ENCODE measurements around the gene SCN2B. TPM values are rescaled to one million over a fixed set of nuclear protein-coding genes. Genes with fewer than 3 reads are reported as not detected.

SCN2B gene
- total RNA-seq, 1 experiment from 2014 or later: not detected

GRCh38 chr11:118135051-118135795 is 41.2 kb downstream of the SCN2B start:
- TF ChIP-seq EZH2 (IDR thresholded peaks at IDR 0.05; ENCODE audit: borderline replicate concordance, low read depth, low read length, poor library complexity, severe bottlenecking): no peak
- TF ChIP-seq CTCF (conservative IDR thresholded peaks at IDR 0.05; ENCODE audit: low read depth, low read length): no peak
- no peaks in the 10 kb centered on the region for H3K4me1 ChIP-seq (ENCODE audit: insufficient read depth, low read length, poor library complexity, severe bottlenecking)
- DNase-seq (ENCODE audit: low spot score): no peak
- intact Hi-C loops (cut with micrococcal nuclease; ENCODE audit: unreplicated experiment): no loop called here
- no peak overlapping the region for H3K27ac ChIP-seq (ENCODE audit: low read depth, low read length, poor library complexity, severe bottlenecking)
- ChIA-PET CTCF (no interaction called here), POLR2A (ENCODE audit: low non-redundant PET) (no interaction called here)
- H3K9me3 ChIP-seq (ENCODE audit: low read depth, low read length, poor library complexity, severe bottlenecking): no peaks in the 10 kb centered on the region
- H3K27me3 ChIP-seq (replicated peaks; ENCODE audit: insufficient read depth, low read depth, low read length, poor library complexity): no peaks in the 10 kb centered on the region
- no peak overlapping the region for H3K4me3 ChIP-seq (ENCODE audit: low read depth, low read length, poor library complexity, severe bottlenecking)
- no TSS peak for BruUV-seq (replicated peaks)
- no peaks in the 10 kb centered on the region for H3K36me3 ChIP-seq (ENCODE audit: insufficient read depth, low read length, poor library complexity, severe bottlenecking)

GRCh38 chr11:118133816-118134215 is 42.6 kb downstream of the SCN2B start:
- DNase-seq (ENCODE audit: low spot score): no peak
- POLR2A ChIA-PET (ENCODE audit: low non-redundant PET): no interaction called here
- Histone ChIP-seq H3K36me3 (ENCODE audit: insufficient read depth, low read length, poor library complexity, severe bottlenecking) (no peaks in the 10 kb centered on the region), H3K27me3 (replicated peaks; ENCODE audit: insufficient read depth, low read depth, low read length, poor library complexity) (no peaks in the 10 kb centered on the region), H3K4me1 (ENCODE audit: insufficient read depth, low read length, poor library complexity, severe bottlenecking) (no peaks in the 10 kb centered on the region), H3K27ac (ENCODE audit: low read depth, low read length, poor library complexity, severe bottlenecking) (no peak overlapping the region), H3K9me3 (ENCODE audit: low read depth, low read length, poor library complexity, severe bottlenecking) (no peaks in the 10 kb centered on the region), H3K4me3 (ENCODE audit: low read depth, low read length, poor library complexity, severe bottlenecking) (no peak overlapping the region)
- BruUV-seq (replicated peaks): no TSS peak
- intact Hi-C loops (cut with micrococcal nuclease; ENCODE audit: unreplicated experiment): no loop called here
- TF ChIP-seq EZH2 (IDR thresholded peaks at IDR 0.05; ENCODE audit: borderline replicate concordance, low read depth, low read length, poor library complexity, severe bottlenecking): no peak
- no peak for TF ChIP-seq CTCF (conservative IDR thresholded peaks at IDR 0.05; ENCODE audit: low read depth, low read length)
- CTCF ChIA-PET: no interaction called here

DNA sequence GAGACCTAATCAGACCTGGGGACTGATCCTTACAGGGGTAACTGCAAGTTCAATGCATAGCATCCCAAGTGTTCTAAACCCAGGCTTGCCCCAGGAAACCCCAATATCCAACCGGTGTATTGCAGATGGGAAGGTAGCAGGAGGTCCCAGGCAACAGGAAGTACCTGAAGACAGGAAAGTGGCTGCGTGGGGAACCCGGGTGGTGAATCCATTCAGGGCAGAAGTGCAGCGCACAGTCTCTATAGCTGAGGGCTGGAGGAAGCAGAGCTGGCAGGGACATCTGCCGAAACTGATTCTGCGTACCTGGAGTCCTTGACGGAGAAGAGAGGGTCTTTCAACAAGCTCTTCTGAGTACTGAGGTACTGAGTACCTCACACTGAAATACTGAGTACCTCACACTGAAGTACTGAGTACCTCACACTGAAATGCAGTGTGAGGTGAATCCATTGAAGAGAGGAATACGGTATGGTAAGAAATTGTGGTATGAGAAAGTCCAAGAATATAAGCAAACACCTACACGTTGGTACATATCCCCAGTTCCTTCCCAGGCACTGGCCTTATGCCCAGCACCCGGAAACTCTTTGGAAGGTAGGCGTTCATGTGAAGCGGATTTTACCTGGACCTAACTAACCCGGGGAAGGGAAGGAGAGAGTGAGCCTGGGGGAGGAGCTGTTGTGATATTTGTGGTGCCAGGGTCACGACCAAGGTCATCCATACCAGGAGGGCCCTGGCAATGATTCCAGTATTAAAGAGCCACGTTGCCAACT is 43.9 kb downstream of the SCN2B start:
- POLR2A ChIA-PET (ENCODE audit: low non-redundant PET): no interaction called here
- no TSS peak for BruUV-seq (replicated peaks)
- CTCF ChIA-PET: no interaction called here

More for the DNA sequence above, 43.9 kb downstream of the SCN2B start:
- H3K27ac ChIP-seq (ENCODE audit: low read depth, low read length, poor library complexity, severe bottlenecking): no peak overlapping the region
- no peaks in the 10 kb centered on the region for H3K4me1 ChIP-seq (ENCODE audit: insufficient read depth, low read length, poor library complexity, severe bottlenecking)
- no peak for DNase-seq (ENCODE audit: low spot score)
- intact Hi-C loops (cut with micrococcal nuclease; ENCODE audit: unreplicated experiment): no loop called here
- no peak overlapping the region for H3K4me3 ChIP-seq (ENCODE audit: low read depth, low read length, poor library complexity, severe bottlenecking)
- no peaks in the 10 kb centered on the region for H3K27me3 ChIP-seq (replicated peaks; ENCODE audit: insufficient read depth, low read depth, low read length, poor library complexity)
- no peaks in the 10 kb centered on the region for H3K9me3 ChIP-seq (ENCODE audit: low read depth, low read length, poor library complexity, severe bottlenecking)
- H3K36me3 ChIP-seq (ENCODE audit: insufficient read depth, low read length, poor library complexity, severe bottlenecking): no peaks in the 10 kb centered on the region
- no peak for TF ChIP-seq EZH2 (IDR thresholded peaks at IDR 0.05; ENCODE audit: borderline replicate concordance, low read depth, low read length, poor library complexity, severe bottlenecking)
- no peak for TF ChIP-seq CTCF (conservative IDR thresholded peaks at IDR 0.05; ENCODE audit: low read depth, low read length)

Measured in A673 (cell line).